Measurements from ENCODE around the gene KCNE3.

Gene KCNE3

DNA sequence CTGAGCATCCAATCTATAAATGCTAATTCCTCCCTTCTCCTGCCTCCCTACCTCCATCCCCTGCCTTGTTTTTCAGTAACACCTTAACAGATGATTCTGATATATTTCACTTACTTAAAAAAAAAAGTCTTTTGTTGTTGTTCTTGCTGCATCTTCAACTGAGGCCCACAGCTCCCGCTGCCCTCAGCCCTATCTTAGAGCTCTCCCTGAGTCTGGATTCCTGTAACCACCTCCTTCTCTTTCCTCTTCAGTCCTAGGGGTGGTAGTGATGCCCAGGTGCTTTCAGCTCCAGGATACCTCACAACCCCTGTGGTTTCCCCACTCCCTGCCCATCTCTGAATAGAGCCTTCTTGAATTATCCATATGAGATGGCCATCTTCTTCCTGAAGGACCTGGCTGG is 3.7 kb upstream of the KCNE3 start:
- DNase-seq: no peak

DNA sequence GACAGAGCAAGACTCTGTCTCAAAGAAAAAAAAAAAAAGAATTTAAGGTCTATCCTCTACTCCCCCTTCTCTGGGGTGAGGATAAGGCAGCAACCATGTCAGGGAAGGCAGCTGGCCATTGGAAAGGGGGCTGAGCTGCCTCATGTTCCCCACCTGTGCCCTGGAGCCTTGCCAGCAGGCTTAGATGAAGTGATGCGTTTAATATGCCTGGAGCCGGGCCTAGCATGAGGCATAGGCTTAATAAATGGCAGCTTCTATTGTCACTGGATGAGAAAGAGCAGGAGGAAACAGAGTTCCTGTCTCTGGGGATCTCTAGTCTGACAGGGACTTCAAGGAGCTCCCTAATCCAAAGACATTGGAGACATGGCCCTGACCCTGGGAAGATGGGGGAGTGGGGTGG is 3.2 kb upstream of the KCNE3 start:
- DNase-seq: peak; percentile 79

DNA sequence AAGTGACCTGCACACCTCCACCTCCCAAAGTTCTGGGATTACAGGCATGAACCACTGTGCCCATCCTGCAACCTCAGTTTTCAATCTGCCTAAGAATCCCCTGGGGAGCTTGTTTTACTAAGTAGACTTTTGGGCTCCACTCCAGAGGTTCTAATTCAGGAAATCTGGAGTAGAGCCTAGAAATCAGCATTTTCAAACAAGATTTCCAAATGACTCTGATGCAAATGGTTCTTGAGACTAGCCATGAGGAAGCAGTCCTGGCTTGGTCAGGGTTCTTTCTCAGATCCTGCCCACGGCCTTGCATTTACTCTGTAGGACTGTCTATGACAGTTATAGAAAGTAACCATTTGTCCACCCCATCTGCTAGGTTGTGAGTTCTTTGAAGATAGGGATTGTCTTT is 1.6 kb upstream of the KCNE3 start:
- no peak for DNase-seq

DNA sequence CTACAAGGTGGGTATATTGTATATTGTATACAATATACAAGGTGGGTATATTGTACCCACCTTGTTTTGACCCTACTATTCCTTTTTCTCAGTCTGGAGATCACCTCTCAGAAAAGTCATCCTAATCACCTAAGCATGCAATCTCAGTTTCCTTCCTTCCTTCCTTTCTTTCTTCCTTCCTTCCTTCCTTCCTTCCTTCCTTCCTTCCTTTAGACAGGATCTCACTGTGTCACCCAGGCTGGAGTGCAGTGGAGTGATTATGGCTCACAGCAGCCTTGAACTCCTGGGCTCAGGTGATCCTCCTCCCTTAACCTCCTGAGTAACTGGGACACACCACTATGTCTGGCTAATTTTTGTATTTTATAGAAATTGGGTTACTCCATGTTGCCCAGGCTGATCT is 1.2 kb upstream of the KCNE3 start:
- no peak for DNase-seq

DNA sequence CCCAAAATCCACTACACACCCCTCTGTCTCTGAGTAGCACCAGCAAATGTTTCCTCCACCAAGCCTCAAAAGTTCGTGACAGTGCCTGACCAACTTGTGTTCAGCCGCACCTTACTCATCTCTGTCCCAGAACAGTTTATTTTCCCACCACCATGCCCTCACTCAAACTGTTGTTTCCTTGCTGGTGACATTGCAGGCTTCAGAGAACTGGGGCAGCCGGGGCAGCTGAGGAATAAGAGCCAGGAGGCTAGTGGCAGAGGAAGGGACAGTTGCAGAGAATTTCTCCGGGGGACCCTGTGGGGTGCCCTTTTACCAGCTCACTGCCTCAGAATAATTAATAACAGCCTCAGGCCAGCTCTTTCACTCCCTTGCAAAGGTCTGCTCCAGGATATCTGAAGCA is 709 bp upstream of the KCNE3 start:
- no peak for DNase-seq

DNA sequence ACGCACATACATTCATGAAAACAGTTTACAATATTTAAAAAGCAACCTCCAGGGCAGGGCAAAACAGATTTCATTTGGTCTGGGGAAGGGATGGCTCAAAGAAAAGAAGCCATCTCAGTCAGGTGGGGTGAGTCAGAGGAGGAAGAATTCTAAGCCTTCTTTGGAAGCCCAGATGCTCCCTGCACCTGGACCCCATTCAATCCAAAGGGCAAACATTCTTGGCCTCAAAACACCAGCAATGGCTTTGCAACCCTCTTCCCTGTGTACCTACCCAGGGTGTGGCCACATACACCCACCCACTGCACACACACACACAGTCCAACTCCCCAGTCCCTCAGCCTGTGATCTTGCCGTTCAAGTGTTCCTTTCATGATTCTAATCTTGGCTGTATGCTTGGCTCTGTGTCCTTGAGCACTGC is 2.0 kb downstream of the KCNE3 start:
- DNase-seq: no peak

DNA sequence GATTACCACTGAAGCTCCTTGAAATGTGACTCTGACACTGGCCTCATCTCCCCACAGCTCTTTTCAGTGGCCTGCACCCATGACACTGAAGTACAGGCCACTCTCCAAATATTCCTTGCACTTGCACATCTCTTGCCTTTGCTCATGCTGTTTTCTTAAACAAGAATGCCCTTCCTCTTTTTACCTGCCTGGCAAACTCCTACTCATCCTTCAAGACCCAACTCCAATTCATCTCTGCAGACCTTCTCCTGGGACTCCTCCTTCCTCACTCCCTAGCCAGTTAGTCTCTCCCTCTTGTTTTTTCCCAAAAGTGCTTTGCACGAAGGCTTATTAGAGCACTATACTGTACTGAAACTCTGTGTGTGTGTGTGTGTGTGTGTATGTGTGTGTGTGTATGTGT is 2.6 kb downstream of the KCNE3 start:
- no peak for DNase-seq

DNA sequence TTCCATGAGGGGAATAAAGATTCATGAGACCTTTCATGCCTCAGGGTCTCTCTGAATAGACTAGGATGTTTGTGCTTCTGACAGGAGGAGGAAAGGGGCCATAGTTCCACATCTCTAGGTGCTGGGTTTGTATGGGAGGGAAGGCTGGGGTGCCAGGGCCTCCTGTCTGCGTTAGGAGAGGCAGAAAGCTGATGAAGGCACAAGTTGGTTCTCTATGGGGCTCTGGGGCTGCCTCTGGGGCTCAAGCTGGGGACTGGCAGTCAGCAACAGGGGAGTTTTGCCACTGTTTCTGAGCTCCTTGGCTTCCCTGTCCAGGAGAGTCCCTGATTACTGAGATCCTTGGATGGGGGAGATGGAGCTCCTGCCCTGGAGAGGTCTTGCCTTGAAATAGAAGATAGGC is 4.1 kb downstream of the KCNE3 start:
- no peak for DNase-seq

DNA sequence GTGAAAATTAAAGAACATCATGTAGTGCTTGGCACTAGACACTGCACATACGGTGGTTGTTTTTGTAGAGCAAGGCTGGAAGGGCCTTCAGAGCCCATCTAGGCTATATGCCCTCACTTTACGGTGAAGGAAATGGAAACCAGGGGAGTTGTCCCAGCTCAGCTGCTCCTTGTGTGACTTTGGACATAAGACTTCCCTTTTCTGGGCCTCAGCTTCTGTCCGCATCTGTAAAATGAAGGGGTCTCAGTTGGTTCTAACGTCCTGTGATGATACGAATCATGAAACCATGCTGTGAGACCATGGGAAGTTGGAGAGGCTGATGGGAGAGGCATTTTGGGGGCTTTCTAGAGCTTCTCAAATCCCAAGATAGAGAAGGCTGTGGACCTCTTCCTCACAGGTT is 4.7 kb downstream of the KCNE3 start:
- DNase-seq: no peak

DNA sequence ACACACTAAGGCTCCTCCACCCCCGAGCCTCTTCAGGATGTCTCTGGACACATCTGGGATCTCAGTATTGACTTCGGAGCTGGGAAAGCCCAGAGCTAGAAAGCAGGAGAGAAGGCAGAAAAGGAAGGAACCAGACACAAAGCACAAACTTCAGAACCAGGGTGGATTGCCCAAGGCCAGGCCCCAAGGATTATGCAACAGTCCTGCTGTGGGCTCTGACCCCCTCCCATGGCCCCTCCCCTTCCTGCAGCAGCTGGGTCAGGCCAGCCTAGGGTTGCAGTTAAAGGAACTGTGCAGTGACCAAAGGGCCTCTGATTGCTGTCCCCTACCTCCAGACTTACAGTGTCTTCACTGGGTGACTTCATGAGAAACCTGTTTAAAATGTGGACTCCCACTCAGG is 5.3 kb downstream of the KCNE3 start:
- DNase-seq: no peak

DNA sequence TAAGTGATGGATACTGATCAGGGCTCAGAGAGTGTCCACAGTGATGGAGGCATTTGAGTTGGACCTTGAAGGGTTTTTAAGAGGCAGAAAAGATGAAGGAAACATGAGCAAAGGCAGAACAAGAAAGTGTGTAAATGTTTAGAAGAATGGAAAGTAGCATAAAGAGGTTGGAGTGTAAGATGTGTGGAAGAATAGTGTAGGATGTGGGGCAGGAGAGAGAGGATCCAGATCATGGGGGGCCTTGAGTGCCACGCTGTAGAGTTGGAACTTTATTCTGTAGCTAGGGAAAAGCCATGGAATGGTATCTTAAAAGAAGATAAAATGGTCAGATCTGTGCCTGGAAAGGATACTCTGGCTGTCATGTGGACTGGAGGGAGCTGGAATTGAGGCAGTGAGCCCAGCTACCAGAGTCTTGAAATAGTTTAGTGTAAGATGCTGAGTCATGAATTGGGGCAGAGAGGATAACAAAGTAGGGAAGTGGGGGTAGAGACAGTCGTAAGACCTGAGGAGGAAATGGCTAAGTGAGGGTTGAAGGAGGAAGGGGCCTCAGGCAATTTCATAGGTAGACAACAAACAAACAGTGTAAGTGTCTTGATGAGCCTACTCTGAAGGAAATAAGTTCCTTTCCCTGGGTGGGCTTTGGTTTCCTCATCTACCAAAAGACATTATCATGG is 6.7 kb downstream of the KCNE3 start:
- no peak for DNase-seq

DNA sequence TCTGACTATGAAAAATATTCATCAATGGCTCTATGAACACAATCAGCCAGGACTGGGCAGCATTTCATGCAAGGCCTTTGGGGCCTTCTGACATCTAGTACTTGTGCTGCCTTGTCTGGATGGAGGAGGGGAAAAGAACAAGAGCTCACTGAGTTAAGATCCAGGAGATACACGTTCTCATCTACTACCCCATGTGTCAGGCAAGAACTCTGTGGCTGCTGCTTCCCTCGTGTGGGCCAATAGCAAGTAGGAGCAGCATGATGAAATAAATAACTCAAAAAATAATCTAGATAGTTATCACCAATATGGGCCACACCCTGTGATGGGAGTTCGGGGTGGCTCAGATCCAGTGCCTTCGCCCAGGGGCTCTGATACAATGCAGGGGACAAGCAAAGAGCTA is 7.3 kb downstream of the KCNE3 start:
- no peak for DNase-seq

DNA sequence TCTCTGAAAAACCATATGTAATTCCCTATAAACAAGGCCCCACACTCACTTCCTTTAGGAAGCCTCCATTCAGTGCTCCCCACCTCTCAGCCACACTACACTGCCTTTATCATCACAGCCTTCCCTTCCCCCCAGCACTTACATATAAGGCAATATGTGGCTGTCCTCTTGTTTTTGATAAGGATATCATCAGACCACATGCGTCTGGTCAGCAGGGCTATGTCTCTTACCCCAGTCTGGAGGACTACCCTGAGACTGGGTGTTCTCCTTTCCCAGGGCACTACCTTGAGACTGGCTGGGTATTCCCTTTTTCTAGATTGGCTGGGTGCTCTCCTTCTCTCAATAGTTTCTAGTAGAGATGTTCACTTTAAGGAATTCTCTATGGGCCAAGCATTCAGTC is 7.8 kb downstream of the KCNE3 start:
- DNase-seq: no peak

DNA sequence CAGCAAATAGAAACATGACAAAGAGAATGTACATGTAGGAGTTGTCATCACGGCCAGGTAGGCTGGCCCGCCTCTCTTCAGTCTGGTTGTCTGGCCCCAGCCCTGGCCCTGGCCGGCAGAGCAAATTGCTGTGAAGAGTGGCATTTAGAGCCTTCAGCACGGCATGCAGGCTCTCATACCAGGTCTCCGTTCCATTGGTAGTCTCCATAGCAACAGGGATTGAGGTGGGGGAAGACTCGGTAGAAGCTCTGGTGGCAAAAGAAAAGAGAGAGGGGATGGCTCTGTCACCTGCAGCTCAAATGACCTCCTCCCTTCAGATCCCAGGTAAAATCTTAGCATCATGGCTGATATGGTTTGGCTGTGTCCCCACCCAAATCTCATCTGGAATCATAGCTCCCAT is 10.0 kb downstream of the KCNE3 start:
- DNase-seq: no peak

DNA sequence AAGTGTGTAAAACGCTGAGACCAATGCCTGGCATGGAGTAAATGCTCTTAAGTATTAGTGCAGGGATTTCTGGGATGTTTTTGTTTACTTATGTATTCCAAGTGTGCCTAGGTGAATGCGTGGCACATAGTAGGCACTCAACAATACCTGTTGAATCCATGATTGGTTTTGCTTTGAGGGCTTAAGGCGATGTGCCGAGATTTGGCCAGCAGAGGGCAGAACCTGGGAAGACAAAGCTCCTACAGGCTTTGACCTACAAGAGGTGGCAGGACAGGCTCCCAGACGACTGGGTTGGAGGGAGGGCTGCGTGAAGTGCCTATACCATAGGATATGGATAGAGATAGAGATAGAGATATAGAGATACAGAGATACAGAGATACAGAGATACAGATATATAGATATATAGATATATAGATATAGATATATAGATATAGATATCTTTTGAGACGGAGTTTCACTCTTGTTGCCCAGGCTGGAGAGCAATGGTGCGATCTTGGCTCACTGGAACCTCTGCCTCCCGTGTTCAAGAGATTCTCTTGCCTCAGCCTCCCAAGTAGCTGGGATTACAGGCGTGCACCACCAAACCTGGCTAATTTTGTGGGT is 13.9 kb downstream of the KCNE3 start:
- no peak for DNase-seq

DNA sequence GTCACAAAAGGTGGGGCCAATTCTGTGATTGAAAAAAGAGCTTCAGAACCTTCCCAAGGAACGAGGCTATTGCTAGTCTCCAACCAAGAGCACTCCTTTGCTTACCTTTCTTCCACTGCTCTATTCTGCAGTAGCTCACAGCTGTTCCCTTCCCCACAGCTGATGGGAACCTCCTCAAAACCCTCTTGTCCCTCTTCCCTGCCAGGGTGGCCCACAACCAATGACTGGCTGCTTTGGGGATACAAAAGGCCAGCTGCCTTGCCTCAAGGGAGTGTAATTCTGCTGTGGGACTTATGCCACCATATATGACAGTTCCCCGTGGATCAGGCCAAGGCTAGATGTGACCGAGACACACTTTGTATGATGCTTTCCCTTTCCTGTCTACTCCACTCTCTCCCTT is 15.0 kb downstream of the KCNE3 start:
- DNase-seq: no peak

DNA sequence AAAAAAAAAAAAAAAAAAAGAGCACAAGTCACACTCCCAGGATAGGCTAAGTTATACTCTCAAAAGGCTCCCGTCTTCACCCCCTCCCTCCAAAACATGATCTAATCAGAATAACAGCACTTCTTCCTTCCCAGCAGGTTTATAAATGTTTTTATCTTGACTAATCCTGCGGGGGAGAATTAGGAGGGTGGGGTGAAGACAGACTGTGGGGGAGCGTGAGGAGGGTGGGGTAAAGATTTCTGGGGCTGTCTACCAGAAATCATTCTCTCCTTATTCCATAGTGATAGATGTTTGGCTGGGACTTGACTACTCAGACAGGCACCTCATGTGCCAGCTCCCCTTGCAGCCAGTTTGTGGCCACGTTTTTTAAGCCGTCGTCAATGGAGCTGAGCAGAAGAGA is 17.0 kb downstream of the KCNE3 start:
- DNase-seq: no peak

DNA sequence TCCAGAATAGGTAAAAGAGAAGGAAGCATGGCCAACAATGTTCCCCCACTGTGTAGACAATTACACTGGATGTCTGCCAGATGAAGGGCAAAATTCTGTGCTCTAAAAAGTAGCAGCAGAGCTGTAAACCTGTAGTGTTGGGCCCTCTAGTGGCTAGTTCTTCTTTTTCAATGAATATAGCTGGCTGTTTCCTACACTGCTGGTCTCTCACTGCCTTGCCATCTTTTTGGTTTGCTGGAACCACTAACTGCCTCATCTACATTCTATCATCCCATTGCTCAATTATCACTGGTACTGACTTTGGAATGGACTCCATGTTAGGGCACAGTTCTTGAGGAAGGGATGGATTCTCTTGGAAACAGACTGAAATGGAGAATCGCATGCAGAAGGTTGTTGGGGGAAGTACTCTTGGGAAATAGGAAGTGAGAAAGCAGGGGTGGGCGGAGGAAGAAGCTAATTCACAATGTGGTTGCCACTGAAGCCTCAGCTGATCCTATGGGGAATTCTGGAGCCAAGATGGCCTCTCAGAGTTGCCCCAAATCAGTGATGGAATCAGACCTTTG is 17.9 kb downstream of the KCNE3 start:
- DNase-seq: peak; percentile 43

DNA sequence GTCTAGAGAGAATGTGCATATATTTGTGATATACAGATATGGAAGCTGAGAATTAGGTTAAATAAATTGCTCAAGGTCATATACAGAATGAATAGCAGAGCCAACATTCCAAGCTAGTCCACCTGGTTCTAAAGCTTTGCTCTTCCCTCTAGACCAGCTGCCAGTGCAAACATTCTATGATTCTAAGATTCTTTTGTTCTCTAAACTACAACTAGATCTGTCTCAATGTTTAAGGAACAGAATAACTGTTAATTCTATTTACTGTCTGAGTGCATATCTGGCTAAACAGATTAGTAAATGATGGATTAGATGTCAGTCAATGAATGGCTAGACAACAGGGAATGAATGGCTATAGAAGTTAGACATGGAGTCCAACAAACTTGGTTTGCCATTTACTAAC is 19.6 kb downstream of the KCNE3 start:
- DNase-seq: no peak

DNA sequence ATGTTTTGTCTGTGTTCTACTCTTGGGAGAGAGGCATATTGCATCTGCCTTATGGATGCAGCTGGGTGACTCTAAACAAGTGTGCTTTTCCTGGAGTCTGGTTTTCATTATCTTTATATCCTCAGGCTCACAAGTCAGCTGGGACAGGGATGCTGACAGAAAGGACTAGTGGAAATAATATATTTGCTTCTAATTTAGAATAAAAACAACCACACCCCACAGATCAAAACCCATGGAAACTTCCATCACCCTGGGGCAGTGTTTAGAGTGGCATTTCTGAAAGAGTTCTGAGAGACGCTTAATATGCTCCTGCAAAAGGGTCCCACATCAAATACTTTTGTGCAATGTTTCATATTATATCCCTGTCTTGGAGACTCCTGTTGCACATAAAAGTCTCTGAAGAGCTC is 20.8 kb downstream of the KCNE3 start:
- DNase-seq: no peak

DNA sequence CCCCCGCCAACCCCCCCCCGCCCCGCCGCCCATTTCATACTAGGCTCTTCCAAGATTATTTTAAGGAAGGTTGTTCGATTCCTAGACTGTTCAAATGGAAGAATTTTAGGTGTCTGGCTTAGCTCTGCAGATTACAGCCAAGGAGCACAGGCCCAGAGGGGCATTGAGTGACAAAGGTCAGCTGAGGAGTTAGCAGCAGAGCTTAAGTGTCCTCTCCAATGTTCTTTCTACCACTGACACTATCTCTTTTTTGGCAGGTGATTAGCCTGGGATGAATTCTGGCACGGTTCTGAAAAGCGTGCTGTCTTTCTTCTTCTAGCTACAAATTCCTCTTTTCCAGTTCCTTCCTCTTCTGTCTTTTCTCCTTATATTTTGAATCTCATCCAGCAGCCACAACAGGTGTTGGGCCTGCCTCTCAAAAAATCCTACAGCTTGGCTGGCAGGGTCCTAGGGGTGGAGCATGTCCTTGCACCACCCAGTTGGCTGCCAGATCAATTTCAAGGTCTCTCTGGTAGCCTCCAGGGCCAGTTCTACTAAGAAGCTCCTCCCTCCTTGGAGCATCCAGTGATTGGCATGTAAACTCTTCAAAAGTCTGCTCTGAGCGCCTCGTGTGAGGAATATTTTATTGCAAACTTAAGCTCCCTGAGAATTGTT is 23.0 kb downstream of the KCNE3 start:
- no peak for DNase-seq

DNA sequence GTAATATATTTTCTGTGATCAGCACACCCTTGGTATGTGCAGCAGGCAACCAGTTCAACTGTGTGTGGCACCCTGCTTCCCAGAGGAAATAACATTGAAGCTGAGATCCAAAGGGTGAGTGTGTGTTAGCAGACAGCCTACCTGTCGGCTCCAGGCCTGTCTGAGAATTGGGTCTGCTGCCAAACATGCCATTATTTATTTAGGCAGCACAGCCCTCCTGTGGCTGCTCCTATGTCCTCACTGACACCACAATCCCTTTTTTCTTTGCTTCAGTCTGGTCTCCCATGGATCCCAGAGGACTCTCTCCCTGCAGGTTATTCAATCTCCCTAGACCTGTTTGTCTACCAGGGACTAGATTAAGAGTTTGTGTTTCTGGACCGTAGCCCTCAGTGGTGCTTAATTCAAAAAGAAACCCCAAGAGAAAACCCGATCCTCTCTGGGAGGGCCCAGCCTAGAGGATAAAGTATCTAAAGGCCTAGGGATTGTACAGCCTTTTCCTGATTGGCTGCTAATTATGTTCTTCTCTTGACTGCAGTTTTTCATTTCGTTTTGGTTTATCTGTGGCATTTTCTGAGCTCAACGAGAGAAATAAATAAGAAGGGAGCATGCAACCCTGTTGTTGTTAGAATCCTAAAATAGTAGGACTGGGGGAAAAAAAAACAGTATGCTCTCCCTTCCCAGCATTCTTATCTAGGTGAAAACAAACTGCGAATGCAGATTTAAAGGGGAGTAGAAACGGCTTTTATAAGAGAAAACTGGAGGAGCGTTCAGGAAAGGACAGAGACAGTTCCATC is 24.1 kb downstream of the KCNE3 start:
- peak; percentile 72 for DNase-seq

DNA sequence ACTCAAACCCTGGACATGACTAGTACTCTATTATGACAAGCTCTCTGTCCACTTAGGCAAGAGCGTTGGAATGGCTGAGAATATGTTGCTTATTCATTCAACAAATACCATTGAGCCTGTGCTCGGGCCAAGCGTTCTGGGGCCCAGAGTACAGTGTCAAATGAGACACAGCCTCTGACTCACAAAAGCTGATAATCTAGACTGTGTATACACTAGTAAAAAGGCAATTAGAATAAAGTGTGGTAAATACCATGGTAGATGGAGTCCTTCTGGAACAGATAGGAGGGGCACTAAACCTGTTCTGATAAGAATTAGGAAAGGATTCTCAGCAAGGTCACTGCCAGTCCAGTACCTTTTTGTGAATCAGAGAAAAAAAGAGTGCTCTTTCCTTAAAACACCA is 24.7 kb downstream of the KCNE3 start:
- no peak for DNase-seq

DNA sequence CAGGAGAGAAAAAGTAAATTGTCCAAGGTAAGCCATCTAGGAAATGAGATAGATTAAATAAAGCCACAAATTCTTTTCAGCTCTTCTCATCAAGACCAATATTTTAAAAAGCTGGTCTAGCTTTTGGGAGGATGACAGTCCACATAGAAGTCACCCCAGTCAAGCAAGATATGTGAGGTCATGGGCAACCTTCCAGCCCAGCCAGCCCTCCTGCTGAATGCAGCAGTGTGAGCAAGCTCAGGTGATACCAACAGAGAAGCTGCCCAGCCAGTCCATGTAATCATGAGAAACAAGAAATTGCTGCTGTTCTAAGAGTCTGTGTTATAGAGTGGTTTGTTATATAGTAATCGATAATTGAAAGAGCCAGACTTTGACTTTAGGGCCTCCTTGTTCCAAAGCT is 28.7 kb downstream of the KCNE3 start:
- no peak for DNase-seq

All from NCI-H2171 (cell line).